Glomerular visceral epithelial cell (primary cell): ENCODE data around the gene ADAM30.

Experiments
- DNase-seq: peaks from one replicate; pipeline ENCODE4 v3.0.0-alpha.2; 2016; ENCODE audit errors: extremely low spot score

The ADAM30 gene

DNA sequence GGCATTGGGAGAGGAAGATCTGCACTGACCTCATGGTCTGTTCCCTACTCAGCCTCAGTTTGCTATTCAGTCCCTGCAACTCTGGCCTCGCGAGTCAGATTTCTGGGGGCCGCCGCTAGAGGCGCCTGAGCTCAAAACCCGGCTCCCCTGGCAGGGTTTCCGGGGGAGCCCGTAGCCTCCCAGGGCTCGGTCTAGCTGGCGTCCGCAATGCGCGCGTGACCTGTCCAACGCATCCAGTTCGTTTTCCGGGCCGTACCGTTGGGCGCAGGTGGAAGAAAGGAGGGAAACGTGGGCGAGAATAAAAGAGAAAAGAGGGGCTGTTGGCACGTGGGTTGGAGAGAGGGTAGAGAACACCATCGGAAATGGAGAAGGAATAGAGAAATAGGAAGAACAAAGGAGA, at the start of gene ADAM30:
ADAM30 (minus strand) TSS at position 213 of the 400 bp plus-strand sequence; CDS start at position 34, 179 bp downstream.
- DNase-seq = no peak

DNA sequence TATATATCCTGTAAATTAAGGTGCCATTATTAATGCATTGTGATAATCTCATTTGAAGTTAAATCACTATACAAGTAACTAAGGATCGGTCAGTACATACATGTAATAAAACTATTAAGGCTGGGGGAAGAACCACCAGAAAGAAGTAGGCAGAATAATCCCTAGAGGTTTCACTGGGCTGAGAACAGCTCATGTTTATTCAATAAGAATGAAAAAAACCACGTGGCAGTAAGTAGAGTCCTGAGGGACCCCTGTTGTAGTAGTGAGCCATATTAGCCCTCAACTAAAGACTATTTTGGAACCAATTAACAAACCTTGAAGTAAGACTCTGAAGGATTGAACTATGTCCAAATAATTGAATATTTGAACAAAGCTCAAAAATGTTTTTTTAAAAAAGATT, 46.9 kb upstream of the ADAM30 start:
- no peak for DNase-seq

DNA sequence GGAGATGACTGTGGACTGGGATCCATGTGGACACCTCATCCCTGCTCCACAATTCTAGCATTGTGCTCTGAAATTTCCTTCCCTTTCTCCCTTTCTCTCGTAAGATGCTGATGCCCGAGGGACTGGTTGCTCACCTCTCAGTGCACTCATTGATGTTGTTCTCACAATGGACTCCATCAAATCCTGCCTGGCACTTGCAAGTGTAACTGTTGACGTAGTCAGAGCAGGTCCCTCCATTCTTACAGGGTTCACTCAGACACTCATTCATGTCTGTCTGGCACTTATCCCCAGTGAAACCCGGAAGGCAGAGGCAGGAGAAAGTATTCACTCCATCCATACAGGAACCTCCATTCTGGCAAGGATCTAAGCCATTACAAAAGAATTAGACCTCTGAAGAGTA, 45.1 kb upstream of the ADAM30 start:
- DNase-seq = no peak

DNA sequence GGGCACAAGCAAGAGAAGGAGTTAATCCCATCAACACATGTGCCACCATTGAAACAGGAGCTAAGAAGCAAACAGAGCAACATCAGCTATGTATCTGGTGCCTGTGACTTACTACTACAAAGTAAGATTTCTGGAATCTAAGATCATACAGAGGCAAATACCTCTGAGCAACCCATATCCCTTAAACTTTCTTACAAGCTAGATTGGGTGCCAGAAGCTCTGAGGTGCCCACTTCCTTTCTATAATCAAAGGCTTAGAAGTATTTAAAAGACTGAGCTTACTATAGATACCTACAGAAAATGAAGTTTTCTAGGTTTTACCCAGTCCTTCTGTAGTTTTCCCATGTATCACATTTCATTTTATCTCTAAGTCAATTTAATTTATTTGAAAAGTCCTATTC, 44.4 kb upstream of the ADAM30 start:
- no peak for DNase-seq

DNA sequence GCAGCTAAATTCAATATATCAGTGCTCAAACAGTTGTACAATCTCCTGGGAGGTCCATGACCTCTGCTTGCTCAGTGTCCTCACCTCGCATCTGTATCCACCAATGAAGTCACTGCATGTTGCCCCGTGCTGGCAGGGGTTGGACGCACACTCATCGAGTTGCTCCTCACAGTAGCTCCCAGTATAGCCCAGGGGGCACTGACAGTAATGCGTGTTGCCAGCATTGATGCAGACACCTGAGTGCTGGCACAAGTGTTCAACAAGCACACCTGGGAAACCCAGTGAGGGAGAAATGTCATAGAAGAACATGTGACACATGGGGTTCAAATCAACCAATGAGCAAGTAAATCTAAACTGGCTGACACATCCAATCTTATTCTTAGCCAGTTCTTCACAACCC, 40.9 kb upstream of the ADAM30 start:
- DNase-seq = no peak

DNA sequence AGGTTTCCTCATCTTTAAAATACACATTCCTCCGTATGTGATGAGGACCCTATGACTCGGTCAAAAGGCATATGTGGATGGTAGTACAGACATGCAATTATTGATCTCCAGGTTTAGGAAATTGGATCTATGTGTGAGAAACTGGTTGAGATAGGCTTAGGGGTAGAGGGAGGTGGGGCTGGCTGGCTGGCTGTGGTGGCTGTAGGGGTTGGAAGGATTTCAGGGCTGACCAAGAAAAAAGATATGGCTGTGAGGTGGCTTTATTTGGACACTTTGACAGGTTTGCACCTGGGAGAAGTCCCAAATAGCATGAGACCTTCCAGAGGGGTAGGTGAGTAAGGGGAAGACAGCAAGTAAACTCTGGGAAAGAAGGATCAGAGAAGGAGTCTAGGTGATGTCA, 39.6 kb upstream of the ADAM30 start:
- no peak for DNase-seq

DNA sequence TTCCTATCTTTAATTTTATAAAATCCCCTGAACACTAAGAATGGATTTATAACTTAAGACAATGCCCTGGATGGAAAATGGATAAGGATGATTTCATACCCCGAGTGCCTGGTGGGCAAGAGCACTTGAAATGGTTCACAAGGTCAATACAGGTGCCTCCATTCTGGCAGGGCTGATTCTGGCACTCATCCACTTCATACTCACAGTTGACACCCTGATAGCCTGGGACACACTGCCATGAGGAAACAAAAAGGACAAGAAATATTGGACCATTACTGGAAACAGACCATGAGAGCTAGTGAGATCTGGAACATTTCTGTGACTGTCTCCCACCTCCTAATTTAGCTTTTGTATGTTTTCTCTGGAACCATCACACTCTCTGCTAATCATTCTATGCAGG, 39.1 kb upstream of the ADAM30 start:
- no peak for DNase-seq

DNA sequence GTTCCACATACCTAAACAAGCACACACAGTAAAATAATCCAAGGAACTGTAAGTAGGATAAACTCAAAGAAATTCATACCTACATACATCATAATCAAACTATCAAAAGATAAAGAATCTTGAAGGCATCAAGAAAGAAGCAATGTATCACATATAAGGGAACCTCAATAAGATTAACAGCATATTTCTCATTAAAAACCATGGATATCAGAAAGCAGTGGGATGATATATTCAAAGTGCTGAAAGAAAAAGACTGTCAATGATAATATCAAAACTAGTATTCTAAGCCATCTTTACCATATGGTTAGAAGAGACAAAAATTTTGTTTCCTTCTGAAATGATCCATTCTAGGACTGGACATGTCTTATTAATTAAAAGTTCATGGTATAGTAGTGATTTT, 37.1 kb upstream of the ADAM30 start:
- no peak for DNase-seq

DNA sequence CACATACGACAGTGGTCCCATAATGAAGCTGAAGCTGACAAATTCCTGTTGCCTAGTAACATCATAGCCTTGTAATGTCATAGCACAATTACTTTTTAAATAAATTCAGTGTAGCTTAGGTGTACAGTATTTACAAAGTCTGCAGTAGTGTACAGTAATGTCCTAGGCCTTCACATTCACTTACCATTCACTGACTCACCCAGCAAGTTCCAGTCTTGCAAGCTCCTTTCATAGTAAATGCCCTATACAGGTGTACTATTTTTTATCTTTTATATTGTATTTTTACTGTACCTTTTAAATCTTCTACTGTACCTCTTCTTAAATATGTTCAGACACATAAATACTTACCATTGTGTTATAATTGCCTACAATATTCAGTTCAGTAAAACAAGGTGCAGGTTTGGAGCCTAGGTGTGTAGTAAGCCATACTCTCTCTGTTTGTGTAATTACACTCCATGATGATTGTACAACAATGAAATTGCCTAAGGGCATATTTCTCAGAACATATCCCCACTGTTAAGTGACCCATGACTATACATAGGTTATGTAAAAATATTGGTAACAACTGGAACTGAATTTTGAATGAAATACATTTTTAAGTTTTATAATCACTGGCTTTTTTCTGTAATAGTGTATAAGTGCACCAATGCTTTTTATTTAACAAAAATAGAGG, 33.5 kb upstream of the ADAM30 start:
- DNase-seq = no peak

DNA sequence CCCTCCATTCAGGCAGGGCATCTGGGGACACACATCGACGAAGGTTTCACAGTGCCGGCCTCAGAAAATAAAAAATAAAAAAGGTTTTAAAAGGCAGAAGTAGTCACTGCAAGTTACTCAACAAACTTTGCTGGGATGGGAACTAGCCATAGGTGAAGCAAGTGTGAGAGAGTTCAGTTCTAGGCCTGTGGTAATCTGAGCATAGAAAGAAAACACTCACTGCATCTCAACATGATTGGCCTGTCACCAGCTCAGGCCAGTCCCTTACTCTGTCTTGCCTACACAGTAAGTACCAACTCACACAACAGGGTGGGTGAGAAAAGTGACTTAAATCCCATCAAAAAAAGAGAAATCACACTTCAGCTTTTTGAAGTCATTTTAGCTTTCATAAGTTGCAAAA, 30.2 kb upstream of the ADAM30 start:
- DNase-seq = no peak

DNA sequence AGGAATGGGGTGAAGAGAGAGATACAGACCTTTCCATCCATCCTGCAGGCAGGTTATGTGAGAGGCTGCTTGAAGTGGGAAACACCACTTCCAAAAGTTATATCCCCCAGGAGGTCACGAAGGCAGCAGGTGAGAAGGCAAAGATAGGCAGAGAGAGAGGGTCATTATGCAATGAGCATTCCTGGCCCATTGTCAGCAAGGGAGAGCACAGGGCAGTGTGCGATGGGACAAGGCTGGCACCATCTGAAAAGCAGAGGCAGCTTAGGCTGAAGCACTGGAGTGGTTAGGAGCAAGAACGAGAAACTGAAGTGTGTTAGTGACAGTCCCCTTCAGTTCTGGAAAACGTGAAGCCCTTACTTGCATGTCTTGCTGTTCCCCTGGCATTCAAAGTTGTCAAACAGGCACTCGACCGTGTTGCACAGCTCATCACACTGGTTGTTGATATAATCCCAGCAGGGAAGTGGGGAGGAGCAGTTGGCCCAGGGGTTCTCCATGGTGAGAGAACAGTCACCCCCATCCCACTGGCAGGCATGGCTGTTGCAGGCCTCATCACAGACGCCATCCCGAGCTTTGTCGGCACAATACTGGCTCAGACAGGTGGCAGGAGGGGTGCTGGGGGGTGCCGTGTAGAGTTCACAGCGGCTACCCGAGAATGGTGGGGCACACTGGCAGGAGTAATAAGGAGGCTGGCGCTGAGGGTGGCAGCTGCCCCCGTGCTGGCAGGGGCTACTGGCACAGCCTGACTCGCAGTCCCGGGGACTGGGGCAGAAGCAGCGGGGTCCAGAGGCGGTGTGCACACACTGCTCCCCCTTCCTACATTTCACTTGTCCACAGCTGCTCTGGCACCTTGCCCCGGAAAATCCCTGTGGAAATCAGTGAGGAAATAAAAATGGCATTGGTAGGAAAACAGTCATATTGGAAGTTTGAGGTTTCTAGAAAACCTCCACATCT, 28.9 kb upstream of the ADAM30 start:
- no peak for DNase-seq

DNA sequence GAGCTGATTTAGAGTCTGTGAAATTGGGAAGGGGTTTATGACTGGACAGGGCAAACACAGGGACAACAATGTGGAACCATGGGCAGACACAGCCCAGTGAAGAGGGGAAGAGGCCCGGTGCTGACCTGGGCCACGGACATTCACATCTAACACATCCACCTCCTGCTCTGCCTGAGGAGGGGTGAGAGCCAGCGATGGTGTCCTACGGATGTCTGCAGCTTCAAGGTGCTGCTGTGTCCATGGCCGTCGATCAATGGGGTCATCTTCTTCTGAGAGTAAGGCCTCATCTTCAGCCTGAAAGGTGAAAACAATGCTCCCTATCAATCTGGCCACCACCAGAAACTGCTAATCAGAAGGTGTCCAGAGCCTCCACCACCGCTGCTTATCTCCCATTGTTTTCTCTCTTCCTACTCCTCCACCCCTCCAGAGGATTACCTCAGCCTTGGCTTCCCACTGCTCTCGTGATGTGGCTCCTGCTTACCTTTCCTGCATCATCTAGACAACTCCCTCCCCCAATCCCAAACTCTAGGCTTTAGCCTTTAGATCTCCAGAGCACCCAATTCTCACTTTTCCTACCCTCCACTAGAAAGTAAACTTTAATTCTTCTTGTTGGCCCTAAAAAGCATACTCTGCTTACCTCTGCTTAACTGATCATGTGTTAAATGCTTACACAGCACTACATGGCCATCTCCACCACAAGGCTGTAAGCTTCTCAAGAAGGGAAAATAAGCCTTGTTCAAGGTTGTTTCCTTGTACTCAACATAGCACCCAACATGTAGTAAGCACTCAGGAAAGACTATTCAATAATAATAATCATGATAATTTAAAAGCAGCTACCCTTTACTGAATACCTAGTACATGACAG, 24.0 kb upstream of the ADAM30 start:
- DNase-seq = no peak

DNA sequence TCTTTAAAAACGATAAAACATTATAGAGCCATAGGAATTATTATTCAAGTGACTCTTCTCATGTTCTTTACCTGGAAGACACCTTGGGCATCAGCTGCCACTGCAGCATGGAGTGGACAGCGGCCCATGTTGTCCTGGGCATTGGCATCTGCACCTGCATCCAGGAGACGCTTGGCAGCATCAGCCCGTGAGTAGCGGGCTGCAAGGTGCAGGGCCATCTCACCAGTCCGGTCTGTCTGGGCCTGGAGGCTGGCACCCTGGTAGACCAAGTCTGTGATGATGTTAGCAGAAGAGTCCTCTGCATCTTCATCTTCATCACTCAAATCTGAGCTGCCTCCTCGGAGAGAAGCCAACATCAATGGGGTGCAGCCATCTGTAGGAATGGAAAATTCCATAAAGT, 22.9 kb upstream of the ADAM30 start:
- DNase-seq = no peak

DNA sequence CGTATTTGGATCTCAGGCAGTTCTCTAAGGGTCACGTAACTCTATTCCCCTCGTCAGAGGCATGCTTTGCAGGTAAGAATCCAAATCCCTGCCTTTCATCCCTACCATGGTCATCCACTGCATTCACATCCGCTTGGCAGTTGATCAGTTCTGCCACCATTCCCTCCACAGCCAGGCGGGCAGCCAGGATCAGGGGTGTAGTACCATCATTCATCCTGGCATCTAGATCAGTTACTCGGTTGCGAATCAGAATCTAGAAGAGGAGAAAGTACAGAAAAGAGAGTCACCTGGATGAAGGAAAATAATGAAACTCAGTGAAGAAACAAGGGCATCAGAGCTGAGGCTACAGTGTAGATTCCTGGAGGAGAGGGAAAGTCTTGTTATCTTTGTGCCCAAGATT, 22.0 kb upstream of the ADAM30 start:
- DNase-seq = no peak

DNA sequence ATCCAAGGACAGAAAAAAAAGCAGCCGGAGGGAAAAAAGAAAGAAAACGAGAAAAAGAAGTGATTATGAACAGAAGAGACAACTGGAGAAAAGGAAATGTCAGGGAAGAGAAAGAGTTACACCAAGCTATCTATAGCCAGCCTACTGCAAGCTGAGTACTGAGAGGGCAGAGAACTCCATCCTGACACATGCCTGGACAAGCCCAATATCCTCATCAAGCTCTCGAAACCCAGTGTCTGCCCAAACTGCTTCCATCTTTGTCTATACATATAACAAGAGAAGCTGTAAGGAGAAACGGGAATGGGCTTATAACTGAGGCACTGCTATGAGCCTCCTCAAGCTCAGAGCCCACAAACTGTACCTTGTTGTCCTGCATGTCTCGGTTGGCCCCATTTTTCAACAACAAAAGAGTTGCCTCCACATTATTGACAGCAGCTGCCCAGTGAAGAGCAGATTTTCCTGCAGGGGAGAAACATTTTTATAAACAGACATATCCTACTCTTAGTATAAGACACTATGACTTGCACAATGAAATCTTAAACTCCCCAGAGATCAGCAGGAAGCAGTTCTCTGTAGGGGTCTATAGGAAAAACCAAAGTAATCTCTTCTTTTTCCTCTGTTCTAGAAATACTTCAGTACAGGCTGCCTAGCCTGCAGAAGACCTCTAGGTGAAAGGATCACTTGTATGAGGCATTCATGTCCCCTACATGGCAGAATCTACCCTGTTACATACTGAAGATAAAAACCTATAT, 21.2 kb upstream of the ADAM30 start:
- no peak for DNase-seq

DNA sequence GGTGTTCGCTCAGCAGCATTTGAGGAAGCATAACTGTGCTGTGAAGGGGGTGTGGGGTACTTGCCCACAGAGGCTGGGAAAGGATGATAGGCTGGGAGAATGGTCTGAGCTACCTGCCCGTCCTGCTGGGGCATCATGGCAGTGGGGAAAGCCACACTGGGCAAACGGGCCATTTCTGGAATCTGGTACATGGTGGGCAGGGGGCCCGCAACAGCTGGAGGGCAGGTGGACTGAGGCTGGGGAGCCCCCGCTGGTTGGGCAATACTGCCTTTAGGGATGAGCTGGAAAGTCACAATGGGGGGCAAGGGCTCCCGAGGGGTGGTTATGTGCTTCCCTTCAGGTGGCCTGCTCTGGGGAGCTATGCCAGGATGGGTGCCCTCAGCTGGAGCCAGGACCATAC, 19.2 kb upstream of the ADAM30 start:
- no peak for DNase-seq

DNA sequence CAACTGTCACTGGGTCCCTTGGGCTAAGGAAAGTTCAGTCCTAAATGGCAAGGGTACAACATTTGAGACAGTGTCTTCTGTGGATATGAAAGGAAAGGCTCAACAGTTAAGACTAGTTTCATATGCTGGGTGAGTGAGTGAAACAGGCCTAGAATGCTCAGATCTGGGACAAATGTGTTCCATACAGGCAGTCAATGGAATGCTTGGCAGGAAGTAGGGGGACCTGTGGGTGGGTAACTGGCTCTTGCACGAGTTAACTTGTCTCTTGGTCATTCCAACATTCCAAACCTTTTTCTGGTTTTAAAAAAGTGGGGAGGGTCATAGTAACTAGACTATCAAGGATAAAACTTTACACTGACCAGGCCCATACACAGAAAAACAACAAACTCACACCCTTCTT, 17.8 kb upstream of the ADAM30 start:
- DNase-seq = no peak

DNA sequence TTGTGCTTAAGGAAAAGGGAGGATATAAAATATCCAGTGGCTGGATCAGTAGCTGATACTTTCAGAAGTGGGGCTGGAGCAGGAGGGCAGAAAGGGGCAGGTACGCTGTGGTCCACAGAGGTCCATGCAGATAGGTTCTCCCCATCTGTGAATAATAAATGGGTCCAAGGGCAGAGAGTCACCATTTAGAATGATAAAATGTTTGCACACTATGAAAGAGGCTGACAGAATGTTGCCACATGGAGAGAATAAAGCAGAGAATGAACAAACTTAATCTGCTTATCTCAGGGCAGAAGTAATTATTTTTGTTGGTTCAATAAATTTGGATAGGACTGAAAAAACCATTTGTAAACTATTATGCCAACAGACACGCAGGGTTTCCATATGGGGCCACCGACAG, 16.6 kb upstream of the ADAM30 start:
- DNase-seq = no peak

DNA sequence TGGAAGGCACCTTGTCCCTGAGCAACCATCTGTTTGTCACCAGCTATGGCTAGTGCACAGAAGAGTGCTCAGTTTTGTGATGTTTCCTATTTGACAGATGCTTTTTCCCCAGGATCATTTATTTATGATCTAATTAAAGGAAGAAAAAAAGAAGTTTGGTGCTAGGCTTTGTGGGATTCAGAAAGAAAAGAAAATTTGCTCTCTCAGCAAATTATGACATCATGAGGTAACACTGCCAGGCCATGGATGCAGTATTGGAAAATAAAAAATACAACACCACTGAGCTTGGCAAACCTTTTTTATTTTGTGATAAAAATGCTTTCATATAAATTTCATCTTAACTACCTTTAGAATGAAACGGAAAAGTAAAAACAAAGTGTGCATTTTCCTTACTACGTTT, 15.5 kb upstream of the ADAM30 start:
- no peak for DNase-seq

DNA sequence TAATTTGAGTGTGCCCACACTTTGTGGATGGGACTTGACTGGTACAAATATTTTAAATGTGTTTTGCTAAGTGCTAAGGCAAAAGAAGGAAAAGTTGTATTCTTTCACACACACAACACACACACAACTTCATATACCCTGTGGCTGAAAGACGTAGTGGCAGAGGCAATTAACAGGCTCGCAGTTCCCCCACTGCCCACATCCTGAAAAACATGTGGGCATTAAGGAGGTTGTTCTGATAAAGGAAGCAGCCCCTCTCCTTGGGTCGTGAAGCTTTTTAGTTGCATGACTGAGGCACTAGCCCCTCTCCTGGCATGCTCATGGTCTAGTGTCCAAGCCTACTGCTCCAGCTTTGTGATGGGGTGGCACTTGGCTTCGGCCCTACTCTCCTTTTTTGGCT, 14.3 kb upstream of the ADAM30 start:
- DNase-seq = no peak

DNA sequence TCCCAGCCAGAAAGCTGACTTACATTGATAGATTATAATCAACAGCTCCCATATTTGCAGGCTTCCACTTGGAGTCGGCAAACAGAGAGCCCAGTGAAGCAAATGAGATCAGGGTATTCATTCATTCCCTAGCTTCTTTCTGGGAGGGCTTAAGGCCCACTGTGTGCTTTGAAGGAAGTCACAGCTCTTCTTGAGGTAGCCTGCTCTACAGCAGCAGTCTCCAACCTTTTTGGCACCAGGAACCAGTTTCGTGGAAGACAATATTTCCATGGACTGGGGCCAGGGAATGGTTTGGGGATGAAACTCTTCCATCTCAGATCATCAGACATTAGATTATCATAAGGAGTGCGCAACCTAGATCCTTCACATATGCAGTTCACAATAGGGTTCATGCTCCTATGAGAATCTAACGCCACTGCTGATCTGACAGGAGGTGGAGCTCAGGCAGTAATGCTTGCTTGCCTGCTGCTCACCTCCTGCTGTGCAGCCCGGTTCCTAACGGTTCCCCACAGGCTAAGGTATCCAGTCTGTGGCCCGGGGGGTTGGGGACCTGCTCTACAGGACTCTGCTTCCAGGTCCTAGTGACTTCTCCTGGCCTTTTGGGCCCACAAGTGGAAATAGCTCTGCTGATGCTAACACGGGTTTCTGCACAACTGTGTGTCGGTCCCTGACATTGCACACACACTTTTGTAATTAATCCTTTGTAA, 13.7 kb upstream of the ADAM30 start:
- no peak for DNase-seq
